NCI-H2107 (cell line): ENCODE data around the gene PRAC1.
"Not testable (repeated sequence)": the region's sequence is repeated elsewhere in the genome, so short reads cannot be mapped to it uniquely, and the experiment has no call there.

Experiments
- DNase-seq: peaks from one replicate; lab custom pipeline; 2025; lab: John Stamatoyannopoulos, UW

PRAC1 gene

GRCh38 chr17:48726916-48727286 lies 4.6 kb upstream of the PRAC1 start:
- DNase-seq = no peak

- DNase-seq = no peak
These were observed 4.0 kb upstream of the PRAC1 start for GRCh38 chr17:48726114-48726915.

- no peak for DNase-seq
These were observed 3.2 kb upstream of the PRAC1 start for GRCh38 chr17:48725288-48726064.

- no peak for DNase-seq
These were observed 2.6 kb upstream of the PRAC1 start for GRCh38 chr17:48725004-48725287.

- peak; percentile 52 for DNase-seq
These were observed 2.1 kb upstream of the PRAC1 start for GRCh38 chr17:48724251-48725003.

- DNase-seq = no peak
These were observed 1.3 kb upstream of the PRAC1 start for GRCh38 chr17:48723423-48724250.

GRCh38 chr17:48722915-48723422 lies 651 bp upstream of the PRAC1 start, which contains the start of gene PRAC2:
Gene PRAC2, plus strand, starts transcription at chr17:48723185. Its CDS starts 1,226 bp downstream, at chr17:48724411.
- DNase-seq = no peak

GRCh38 chr17:48721009-48721402 lies 1.3 kb downstream of the PRAC1 start:
- DNase-seq = no peak

GRCh38 chr17:48720266-48721008 lies 1.9 kb downstream of the PRAC1 start:
- DNase-seq = no peak

- DNase-seq = no peak
These were observed 2.6 kb downstream of the PRAC1 start for GRCh38 chr17:48719642-48720265.

GRCh38 chr17:48718761-48719641 lies 3.3 kb downstream of the PRAC1 start:
- DNase-seq = no peak

- DNase-seq = no peak
These were observed 4.0 kb downstream of the PRAC1 start for GRCh38 chr17:48718227-48718760.

- no peak for DNase-seq
These were observed 4.7 kb downstream of the PRAC1 start for GRCh38 chr17:48717367-48718226.

GRCh38 chr17:48716549-48716948 lies 5.8 kb downstream of the PRAC1 start:
- not testable (repeated sequence) for DNase-seq

- no peak for DNase-seq
These were observed 6.6 kb downstream of the PRAC1 start for GRCh38 chr17:48715496-48716399.

GRCh38 chr17:48711128-48711527 lies 11.2 kb downstream of the PRAC1 start:
- no peak for DNase-seq
